ENCODE data around the gene MAP4K3. TPM values are rescaled to one million over a fixed set of nuclear protein-coding genes. Genes with fewer than 3 reads are reported as not detected.
A peak's percentile ranks its signal among the peaks of the same experiment; 100 is the strongest.

The MAP4K3 gene
- total RNA-seq, 1 donor from 2014 or later: 58.1 TPM

DNA sequence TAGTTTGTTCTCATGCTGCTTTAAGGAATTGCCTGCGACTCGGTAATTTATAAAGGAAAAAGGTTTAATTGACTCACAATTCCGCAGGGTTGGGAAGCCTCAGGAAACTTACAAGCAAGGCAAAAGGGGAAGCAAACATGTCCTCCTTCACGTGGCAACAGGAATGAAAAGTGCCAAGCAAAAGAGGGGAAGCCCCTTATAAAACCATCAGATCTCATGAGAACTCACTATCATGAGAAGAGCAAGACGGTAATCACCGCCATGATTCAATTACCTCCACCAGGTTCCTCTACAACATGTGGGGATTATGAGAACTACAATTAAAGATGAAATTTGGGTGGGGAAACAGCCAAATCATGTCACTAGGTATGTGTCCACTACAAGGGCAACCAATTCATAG lies 53.9 kb downstream of the MAP4K3 start:
- Histone ChIP-seq H3K27ac (ENCODE audit: low read depth, low read length) (no peak overlapping the region), H3K4me1 (ENCODE audit: insufficient read depth, low read length) (peaks cover 17% of the 10 kb centered on the region), H3K27me3 (ENCODE audit: insufficient read depth, low read length) (no peaks in the 10 kb centered on the region), H2AFZ (ENCODE audit: low read depth, low read length) (no peak overlapping the region), H4K20me1 (ENCODE audit: insufficient read depth, low read length) (peaks cover 31% of the 10 kb centered on the region), H3K4me2 (ENCODE audit: low read length) (no peak overlapping the region), H3K9ac (ENCODE audit: low read length) (no peak overlapping the region), H3K9me3 (ENCODE audit: insufficient read depth, low read depth, low read length) (no peaks in the 10 kb centered on the region), H3K4me3 (ENCODE audit: insufficient read depth, low read depth, low read length) (no peak overlapping the region), H3K36me3 (ENCODE audit: insufficient read depth, low read length) (no peaks in the 10 kb centered on the region), H3K79me2 (ENCODE audit: insufficient read depth, low read length) (peaks cover 95% of the 10 kb centered on the region)
- no peak for DNase-seq (ENCODE audit: low read depth)
- H3K4me1 Mint-ChIP-seq (ENCODE audit: low read depth, unreplicated experiment): peaks cover 30% of the 10 kb centered on the region
- peaks cover 3% of the 10 kb centered on the region for H3K9me3 Mint-ChIP-seq (ENCODE audit: unreplicated experiment)
- H3K36me3 Mint-ChIP-seq (ENCODE audit: low read depth, unreplicated experiment): peaks cover 3% of the 10 kb centered on the region
- no peaks in the 10 kb centered on the region for H3K27me3 Mint-ChIP-seq (ENCODE audit: low read depth, unreplicated experiment)
- no peak for FAIRE-seq
- no peak overlapping the region for H3K4me3 Mint-ChIP-seq (ENCODE audit: unreplicated experiment)
- H3K27ac Mint-ChIP-seq (ENCODE audit: unreplicated experiment): no peak overlapping the region
- TF ChIP-seq, protein P1, sequence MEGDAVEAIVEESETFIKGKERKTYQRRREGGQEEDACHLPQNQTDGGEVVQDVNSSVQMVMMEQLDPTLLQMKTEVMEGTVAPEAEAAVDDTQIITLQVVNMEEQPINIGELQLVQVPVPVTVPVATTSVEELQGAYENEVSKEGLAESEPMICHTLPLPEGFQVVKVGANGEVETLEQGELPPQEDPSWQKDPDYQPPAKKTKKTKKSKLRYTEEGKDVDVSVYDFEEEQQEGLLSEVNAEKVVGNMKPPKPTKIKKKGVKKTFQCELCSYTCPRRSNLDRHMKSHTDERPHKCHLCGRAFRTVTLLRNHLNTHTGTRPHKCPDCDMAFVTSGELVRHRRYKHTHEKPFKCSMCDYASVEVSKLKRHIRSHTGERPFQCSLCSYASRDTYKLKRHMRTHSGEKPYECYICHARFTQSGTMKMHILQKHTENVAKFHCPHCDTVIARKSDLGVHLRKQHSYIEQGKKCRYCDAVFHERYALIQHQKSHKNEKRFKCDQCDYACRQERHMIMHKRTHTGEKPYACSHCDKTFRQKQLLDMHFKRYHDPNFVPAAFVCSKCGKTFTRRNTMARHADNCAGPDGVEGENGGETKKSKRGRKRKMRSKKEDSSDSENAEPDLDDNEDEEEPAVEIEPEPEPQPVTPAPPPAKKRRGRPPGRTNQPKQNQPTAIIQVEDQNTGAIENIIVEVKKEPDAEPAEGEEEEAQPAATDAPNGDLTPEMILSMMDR (IDR thresholded peaks at IDR 0.05; ENCODE audit: insufficient read depth, low read depth, low read length): no peak
- TF ChIP-seq EZH2 (IDR thresholded peaks at IDR 0.05; ENCODE audit: insufficient read depth, low read length): no peak

DNA sequence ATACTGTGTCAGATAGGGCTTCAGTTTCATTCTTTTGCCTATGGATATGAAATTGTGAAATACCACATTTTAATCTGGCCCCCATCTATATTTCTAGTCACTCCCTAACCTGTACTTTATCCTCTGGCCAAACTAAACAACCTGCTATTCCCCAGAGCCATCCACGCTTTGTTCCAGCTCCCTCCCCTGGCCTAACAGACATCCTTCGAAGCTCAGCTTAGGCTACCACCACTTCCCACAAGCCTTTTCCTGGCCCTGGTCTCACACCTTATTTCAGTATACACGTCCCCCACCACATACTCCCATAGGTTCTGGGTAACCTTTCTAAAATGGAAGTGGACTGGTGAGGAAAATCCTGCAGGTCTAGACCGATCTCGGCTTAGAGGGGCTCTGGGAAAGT lies 55.4 kb downstream of the MAP4K3 start:
- no peak for TF ChIP-seq EZH2 (IDR thresholded peaks at IDR 0.05; ENCODE audit: insufficient read depth, low read length)
- TF ChIP-seq, protein P1 (IDR thresholded peaks at IDR 0.05; ENCODE audit: insufficient read depth, low read depth, low read length): no peak
- Histone ChIP-seq H3K4me2 (ENCODE audit: low read length) (no peak overlapping the region), H3K36me3 (ENCODE audit: insufficient read depth, low read length) (no peaks in the 10 kb centered on the region), H3K4me1 (ENCODE audit: insufficient read depth, low read length) (peaks cover 22% of the 10 kb centered on the region), H3K27me3 (ENCODE audit: insufficient read depth, low read length) (no peaks in the 10 kb centered on the region), H3K4me3 (ENCODE audit: insufficient read depth, low read depth, low read length) (no peak overlapping the region), H3K9me3 (ENCODE audit: insufficient read depth, low read depth, low read length) (no peaks in the 10 kb centered on the region), H3K27ac (ENCODE audit: low read depth, low read length) (no peak overlapping the region), H3K79me2 (ENCODE audit: insufficient read depth, low read length) (peaks cover 94% of the 10 kb centered on the region), H3K9ac (ENCODE audit: low read length) (no peak overlapping the region), H2AFZ (ENCODE audit: low read depth, low read length) (no peak overlapping the region), H4K20me1 (ENCODE audit: insufficient read depth, low read length) (peaks cover 26% of the 10 kb centered on the region)
- H3K9me3 Mint-ChIP-seq (ENCODE audit: unreplicated experiment): peaks cover 3% of the 10 kb centered on the region
- H3K4me1 Mint-ChIP-seq (ENCODE audit: low read depth, unreplicated experiment): peaks cover 36% of the 10 kb centered on the region
- no peaks in the 10 kb centered on the region for H3K27me3 Mint-ChIP-seq (ENCODE audit: low read depth, unreplicated experiment)
- H3K27ac Mint-ChIP-seq (ENCODE audit: unreplicated experiment): peak overlapping the region; percentile 56
- H3K4me3 Mint-ChIP-seq (ENCODE audit: unreplicated experiment): no peak overlapping the region
- no peak for FAIRE-seq
- H3K36me3 Mint-ChIP-seq (ENCODE audit: low read depth, unreplicated experiment): peaks cover 3% of the 10 kb centered on the region
- DNase-seq (ENCODE audit: low read depth): no peak

DNA sequence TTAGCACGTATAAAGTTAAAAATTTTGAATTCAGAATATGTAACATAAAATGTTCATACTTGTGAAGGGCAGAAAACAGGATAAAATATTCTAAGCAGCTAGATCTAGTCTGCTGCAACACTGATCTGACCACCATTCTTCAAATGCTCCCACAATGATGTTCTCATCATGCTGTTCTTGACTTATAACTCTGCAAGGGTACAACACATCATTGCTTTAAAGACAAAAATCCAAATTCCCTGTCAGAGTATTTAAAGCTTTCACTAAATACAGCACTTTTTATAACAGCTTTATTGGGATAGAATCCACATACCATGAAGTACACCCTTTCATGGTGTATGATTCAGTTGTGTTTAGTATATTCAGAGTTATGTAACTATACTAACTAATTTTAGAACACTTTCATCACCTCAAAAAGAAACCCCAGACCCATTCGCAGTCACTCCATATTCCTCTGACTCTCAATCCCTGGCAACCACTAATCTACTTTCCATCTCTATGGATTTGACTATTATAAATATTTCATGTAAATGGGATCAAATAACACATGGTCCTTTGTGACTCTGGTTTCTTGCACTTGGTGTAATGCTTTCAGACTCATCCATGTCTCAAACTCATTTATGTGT lies 56.4 kb downstream of the MAP4K3 start:
- Histone ChIP-seq H3K9me3 (ENCODE audit: insufficient read depth, low read depth, low read length) (no peaks in the 10 kb centered on the region), H3K27ac (ENCODE audit: low read depth, low read length) (peak overlapping the region; percentile 35), H3K79me2 (ENCODE audit: insufficient read depth, low read length) (peaks cover 93% of the 10 kb centered on the region), H4K20me1 (ENCODE audit: insufficient read depth, low read length) (peaks cover 26% of the 10 kb centered on the region), H3K4me3 (ENCODE audit: insufficient read depth, low read depth, low read length) (no peak overlapping the region), H3K4me1 (ENCODE audit: insufficient read depth, low read length) (peaks cover 22% of the 10 kb centered on the region), H2AFZ (ENCODE audit: low read depth, low read length) (no peak overlapping the region), H3K36me3 (ENCODE audit: insufficient read depth, low read length) (no peaks in the 10 kb centered on the region), H3K4me2 (ENCODE audit: low read length) (no peak overlapping the region), H3K27me3 (ENCODE audit: insufficient read depth, low read length) (no peaks in the 10 kb centered on the region), H3K9ac (ENCODE audit: low read length) (peak overlapping the region; percentile 7)
- TF ChIP-seq, protein P1 (IDR thresholded peaks at IDR 0.05; ENCODE audit: insufficient read depth, low read depth, low read length): no peak
- TF ChIP-seq EZH2 (IDR thresholded peaks at IDR 0.05; ENCODE audit: insufficient read depth, low read length): no peak
- H3K36me3 Mint-ChIP-seq (ENCODE audit: low read depth, unreplicated experiment): peaks cover 6% of the 10 kb centered on the region
- H3K4me3 Mint-ChIP-seq (ENCODE audit: unreplicated experiment): no peak overlapping the region
- H3K27ac Mint-ChIP-seq (ENCODE audit: unreplicated experiment): no peak overlapping the region
- peaks cover 42% of the 10 kb centered on the region for H3K4me1 Mint-ChIP-seq (ENCODE audit: low read depth, unreplicated experiment)
- FAIRE-seq (peak; percentile 41), DNase-seq (ENCODE audit: low read depth) (peak; percentile 39)
- H3K27me3 Mint-ChIP-seq (ENCODE audit: low read depth, unreplicated experiment): no peaks in the 10 kb centered on the region
- H3K9me3 Mint-ChIP-seq (ENCODE audit: unreplicated experiment): no peaks in the 10 kb centered on the region

Measured in astrocyte (in vitro differentiated cells and primary cell).